ENCODE data around the gene ZNF197. TPM values are rescaled to one million over a fixed set of nuclear protein-coding genes. Genes with fewer than 3 reads are reported as not detected.

Gene ZNF197
- total and polyA plus RNA-seq, 2 donors (not counting 3 experiments of a cell fraction or from before 2014, with no cell fraction given) = 2.9 to 6.4 TPM

DNA sequence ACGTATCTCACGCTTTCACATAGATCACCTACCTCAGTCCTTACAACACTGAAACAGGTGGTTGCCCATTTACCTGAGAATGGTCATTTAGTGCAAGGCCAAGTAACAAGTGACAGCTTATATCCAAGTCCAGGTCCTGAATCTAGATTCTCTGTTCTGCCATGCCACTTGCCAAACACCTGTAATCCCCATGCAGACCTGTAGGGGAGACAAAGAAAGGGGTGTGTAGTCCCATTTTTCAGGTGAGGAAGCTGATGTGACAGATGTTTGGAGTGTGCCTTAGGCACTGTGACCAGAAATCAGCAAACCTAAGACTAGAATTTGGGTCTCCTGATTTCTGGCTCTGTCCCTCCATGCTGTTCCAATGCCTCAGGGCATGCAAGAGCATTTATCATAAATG lies 36.4 kb downstream of the ZNF197 start:
- intact Hi-C loops (cut with micrococcal nuclease) (no loop called here), dilution Hi-C loops (cut with MboI; ENCODE audit: extremely low pct_ligation_motif_present, low sequenced_read_pairs) (no loop called here)
- H3K27me3 ChIP-seq (ENCODE audit: control insufficient read depth in 2 of 2, insufficient read depth in 2 of 2, low read length in 2 of 2) = no peaks in the 10 kb centered on the region
- CTCF ChIA-PET = interaction anchor here (1.3 kb wide), 1 partner anchor 23 kb away, joined by 4 read pairs; no protein-coding TSS in a partner anchor
- peaks cover 21% of the 10 kb centered on the region for H3K9me3 ChIP-seq (replicated peaks; ENCODE audit: control insufficient read depth, insufficient read depth, low read length)
- H3K36me3 ChIP-seq (ENCODE audit: control insufficient read depth in 2 of 2, extremely low read depth in 1 of 2, insufficient read depth in 2 of 2, low read length in 2 of 2) = peaks cover 17 to 27% of the 10 kb centered on the region in 2 experiments
- H2AFZ ChIP-seq (ENCODE audit: low read depth, low read length) = no peak overlapping the region
- no peaks in the 10 kb centered on the region for H4K20me1 ChIP-seq (replicated peaks; ENCODE audit: control insufficient read depth, extremely low read depth, insufficient read depth, low read length)
- no peak overlapping the region for H3K4me2 ChIP-seq (ENCODE audit: insufficient read depth, low read length)
- DNase-seq (ENCODE audit: low read depth, low spot score) = no peak
- POLR2A ChIA-PET = no interaction called here
- no peak overlapping the region for H3K9ac ChIP-seq (replicated peaks; ENCODE audit: extremely low read depth, insufficient read depth, low read length)
- no peaks in the 10 kb centered on the region for H3K4me1 ChIP-seq (ENCODE audit: control insufficient read depth, extremely low read depth, insufficient read depth, low read length)
- H3K4me3 ChIP-seq (replicated peaks in 1 of 3; ENCODE audit: insufficient read depth in 1 of 3, low read depth in 1 of 3, low read length in 3 of 3) = no peak overlapping the region
- no peak overlapping the region for H3K27ac ChIP-seq (ENCODE audit: insufficient read depth, low read depth, low read length)
- FAIRE-seq = no peak
- H3K79me2 ChIP-seq (ENCODE audit: control insufficient read depth, insufficient read depth, low read length) = no peaks in the 10 kb centered on the region
- no TSS peak for BruUV-seq (replicated peaks)
- H3K9me1 ChIP-seq (replicated peaks; ENCODE audit: control insufficient read depth, extremely low read depth, insufficient read depth, low read length) = no peaks in the 10 kb centered on the region
- TF ChIP-seq FOS (IDR thresholded peaks at IDR 0.05; ENCODE audit: borderline replicate concordance, insufficient read depth, low read length) (no peak), EZH2 (IDR thresholded peaks at IDR 0.05; ENCODE audit: borderline replicate concordance, low read depth, low read length, severe bottlenecking) (no peak), JUN (IDR thresholded peaks at IDR 0.05; ENCODE audit: borderline replicate concordance, insufficient read depth, insufficient read length, low read depth) (no peak), POLR2A (IDR thresholded peaks at IDR 0.05; ENCODE audit: low read depth, low read length) (no peak), POLR2AphosphoS5 (IDR thresholded peaks at IDR 0.05; ENCODE audit: insufficient read depth, low read depth, low read length) (no peak), MYC (IDR thresholded peaks at IDR 0.05; ENCODE audit: low read depth, low read length) (no peak), GATA2 (IDR thresholded peaks at IDR 0.05; ENCODE audit: insufficient read depth, insufficient read length, low read depth, low read length) (no peak)
- TF ChIP-seq, protein P1, sequence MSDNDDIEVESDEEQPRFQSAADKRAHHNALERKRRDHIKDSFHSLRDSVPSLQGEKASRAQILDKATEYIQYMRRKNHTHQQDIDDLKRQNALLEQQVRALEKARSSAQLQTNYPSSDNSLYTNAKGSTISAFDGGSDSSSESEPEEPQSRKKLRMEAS (IDR thresholded peaks at IDR 0.05; ENCODE audit: insufficient read depth, insufficient read length) = no peak
- TF ChIP-seq, protein P2, sequence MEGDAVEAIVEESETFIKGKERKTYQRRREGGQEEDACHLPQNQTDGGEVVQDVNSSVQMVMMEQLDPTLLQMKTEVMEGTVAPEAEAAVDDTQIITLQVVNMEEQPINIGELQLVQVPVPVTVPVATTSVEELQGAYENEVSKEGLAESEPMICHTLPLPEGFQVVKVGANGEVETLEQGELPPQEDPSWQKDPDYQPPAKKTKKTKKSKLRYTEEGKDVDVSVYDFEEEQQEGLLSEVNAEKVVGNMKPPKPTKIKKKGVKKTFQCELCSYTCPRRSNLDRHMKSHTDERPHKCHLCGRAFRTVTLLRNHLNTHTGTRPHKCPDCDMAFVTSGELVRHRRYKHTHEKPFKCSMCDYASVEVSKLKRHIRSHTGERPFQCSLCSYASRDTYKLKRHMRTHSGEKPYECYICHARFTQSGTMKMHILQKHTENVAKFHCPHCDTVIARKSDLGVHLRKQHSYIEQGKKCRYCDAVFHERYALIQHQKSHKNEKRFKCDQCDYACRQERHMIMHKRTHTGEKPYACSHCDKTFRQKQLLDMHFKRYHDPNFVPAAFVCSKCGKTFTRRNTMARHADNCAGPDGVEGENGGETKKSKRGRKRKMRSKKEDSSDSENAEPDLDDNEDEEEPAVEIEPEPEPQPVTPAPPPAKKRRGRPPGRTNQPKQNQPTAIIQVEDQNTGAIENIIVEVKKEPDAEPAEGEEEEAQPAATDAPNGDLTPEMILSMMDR (IDR thresholded peaks at IDR 0.05; ENCODE audit: extremely low read depth in 1 of 2, insufficient read depth in 1 of 2, low read depth in 1 of 2, low read length in 2 of 2) = no peak

All from endothelial cell of umbilical vein (primary cell).